Uterus (tissue), 2 donors: ENCODE data around the gene PRAC2.

Experiments used
- POLR2A ChIP-seq, 2 donors: fragments of 450-650 bp; IDR thresholded peaks; one replicate each; pipeline ENCODE4 v1.6.1; 2016; ENCODE audit warnings: antibody characterized with exemption in 2 of 2, mild to moderate bottlenecking in 1 of 2, moderate library complexity in 1 of 2
- TF ChIP-seq, protein P1 (sequence below), 4 experiments: fragments of 200-600 bp in 2 of 4; fragments of 450-650 bp in 2 of 4; sonication (generic) in 2 of 4; IDR thresholded peaks; one replicate each; pipeline ENCODE4 v1.5.1; 2016 to 2019; ENCODE audit warnings: antibody characterized with exemption in 4 of 4, mild to moderate bottlenecking in 2 of 4, moderate library complexity in 1 of 4

DNA sequence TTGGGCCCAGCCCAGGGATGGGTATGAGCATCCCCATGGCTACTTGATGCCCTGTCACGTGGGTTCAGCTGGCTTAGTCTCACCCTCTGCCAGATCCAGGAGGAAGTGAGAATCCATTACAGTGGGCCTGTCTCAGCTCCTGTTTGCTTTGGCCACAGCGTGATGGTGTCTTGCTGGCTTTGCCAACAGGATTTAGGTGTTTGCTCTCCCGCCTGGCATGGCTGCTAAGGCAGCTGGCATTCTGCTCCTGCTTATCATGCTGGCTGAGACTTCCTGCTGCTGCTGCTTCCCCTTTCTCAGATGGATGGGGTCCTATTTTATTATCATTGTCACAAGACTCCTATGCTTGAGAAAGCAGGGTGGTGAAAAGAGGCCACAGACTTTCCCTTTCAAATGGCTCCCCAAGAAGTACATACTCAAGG is 33.9 kb downstream of the PRAC2 start:
- TF ChIP-seq, protein P1, sequence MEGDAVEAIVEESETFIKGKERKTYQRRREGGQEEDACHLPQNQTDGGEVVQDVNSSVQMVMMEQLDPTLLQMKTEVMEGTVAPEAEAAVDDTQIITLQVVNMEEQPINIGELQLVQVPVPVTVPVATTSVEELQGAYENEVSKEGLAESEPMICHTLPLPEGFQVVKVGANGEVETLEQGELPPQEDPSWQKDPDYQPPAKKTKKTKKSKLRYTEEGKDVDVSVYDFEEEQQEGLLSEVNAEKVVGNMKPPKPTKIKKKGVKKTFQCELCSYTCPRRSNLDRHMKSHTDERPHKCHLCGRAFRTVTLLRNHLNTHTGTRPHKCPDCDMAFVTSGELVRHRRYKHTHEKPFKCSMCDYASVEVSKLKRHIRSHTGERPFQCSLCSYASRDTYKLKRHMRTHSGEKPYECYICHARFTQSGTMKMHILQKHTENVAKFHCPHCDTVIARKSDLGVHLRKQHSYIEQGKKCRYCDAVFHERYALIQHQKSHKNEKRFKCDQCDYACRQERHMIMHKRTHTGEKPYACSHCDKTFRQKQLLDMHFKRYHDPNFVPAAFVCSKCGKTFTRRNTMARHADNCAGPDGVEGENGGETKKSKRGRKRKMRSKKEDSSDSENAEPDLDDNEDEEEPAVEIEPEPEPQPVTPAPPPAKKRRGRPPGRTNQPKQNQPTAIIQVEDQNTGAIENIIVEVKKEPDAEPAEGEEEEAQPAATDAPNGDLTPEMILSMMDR (IDR thresholded peaks at IDR 0.05): no peak
- TF ChIP-seq POLR2A (IDR thresholded peaks at IDR 0.05): no peak
